Stimulated activated CD4-positive, alpha-beta T cell treated with anti-CD3 and anti-CD28 coated beads, Interleukin-12 subunit alpha, Interleukin-12 subunit beta, amount 100 ng/mL, for 4 hours (primary cell): ENCODE data around the gene FSTL3.
"Not testable (repeated sequence)": the region's sequence is repeated elsewhere in the genome, so short reads cannot be mapped to it uniquely, and the experiment has no call there.

Experiments used
- DNase-seq: peaks from one replicate; pipeline ENCODE4 v3.0.0-alpha.2; 2020

Gene FSTL3

DNA sequence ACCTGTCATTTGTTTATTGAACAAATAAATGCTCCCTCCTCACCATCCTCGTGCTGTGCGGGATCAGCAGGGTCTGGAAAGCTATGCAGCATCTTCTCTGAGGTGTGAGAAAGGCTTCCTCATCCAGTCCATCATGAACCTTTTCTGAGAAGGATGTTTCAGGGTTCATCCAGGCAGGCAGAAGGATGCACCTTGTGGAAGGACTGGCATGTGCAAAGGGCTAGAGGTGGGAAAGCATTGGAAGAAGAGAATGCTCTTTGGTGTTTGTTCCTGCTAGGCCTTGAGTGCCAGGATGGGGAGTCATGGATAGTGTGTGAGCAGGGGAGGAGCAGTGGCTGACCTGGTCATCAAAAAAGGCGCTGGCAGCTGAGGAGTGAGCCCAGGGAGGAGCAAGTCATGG is 39.2 kb downstream of the FSTL3 start:
- no peak for DNase-seq

DNA sequence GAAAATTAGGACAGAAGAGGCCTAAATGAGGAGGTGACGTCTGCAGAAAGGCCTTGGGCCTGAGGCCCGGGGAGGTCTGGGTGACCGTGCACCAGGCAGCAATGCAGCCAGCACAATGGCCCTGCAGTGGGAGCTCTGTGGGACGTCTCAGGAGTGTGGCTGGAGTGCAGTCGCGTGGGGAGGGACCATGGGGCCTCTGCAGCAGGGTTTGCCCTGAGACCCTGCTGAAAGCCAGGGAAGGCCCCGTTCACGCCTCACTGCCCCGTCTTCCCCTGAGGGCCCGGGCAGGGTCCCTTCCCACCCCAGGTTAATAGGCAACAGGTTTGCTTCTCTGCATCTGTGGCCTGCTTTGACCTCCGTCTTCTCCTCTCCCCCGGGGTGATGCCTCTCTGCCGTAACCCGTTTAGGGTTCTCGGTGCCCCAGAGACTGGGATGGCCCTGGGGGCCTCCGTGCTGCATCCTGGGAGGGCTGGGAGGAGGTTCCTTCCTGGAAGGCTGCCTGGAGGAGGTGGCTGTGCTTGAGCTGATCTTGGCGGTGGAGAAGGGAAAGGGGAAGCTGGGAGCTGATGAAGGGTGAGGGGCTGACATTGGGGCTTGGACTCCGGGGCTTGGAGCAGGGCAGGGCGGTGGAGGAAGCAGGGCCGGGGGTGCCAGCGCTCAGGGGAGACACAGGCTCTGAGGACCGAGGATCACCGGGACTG is 42.2 kb downstream of the FSTL3 start:
- no peak for DNase-seq

DNA sequence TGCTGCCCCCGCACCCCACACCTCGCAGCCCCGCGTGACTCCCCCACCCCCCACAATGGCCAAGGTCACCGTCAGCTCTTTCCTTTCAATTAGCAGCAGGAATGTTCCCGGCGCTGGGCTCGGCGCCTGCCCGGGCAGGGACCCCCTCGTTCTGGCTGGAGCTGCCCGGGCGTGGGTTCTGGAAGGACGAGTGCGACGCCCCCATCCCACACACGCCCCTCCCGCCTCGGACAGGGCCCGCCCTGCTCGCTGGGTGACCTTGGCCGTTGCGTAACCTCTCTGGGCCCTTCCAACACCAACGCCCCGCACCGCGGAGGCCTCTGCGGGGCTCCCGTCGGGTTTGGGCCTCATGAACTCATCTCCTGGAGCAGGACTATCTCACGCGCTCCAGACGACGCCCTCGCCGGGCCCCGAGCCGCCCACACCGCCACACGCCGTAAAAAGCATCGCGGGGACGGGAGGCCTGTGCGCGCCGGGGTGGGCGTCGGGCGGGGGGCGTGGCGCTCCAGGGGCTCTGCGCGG is 42.9 kb downstream of the FSTL3 start:
- no peak for DNase-seq

DNA sequence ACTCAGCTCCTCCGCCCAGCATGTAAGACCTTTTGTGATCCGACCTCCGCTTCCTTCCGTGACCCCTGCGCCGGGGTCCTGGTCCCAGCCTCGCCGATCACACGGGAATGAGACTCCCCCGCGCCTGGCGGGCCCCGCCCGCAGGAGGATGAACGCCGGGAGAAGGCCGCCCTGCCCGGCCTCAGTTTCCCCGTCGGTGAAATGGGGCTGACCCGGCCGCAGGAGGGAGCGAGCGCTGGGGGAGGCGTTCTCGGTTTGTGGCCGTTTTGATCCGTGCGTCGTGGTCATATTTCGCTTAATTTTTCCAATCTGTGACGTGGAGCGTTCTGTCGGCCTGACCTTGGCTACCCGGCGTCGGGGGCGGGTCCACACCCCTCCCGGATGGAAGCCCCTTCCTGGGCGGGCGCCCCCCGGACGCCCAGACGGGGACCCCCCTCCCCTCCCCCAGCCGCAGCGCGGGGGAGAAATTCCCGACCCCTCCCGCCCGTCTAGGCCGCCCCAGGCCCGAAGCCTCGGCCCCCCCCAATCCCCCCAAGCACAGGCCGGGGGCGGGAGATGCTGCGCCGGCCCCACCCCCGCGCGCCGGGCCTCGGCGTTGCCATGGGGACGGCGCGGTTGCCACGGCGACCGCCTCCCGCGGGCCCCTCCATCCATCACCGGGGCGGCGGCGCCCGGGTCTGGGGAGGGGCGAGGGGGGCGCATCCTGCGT is 43.6 kb downstream of the FSTL3 start:
- DNase-seq = no peak

DNA sequence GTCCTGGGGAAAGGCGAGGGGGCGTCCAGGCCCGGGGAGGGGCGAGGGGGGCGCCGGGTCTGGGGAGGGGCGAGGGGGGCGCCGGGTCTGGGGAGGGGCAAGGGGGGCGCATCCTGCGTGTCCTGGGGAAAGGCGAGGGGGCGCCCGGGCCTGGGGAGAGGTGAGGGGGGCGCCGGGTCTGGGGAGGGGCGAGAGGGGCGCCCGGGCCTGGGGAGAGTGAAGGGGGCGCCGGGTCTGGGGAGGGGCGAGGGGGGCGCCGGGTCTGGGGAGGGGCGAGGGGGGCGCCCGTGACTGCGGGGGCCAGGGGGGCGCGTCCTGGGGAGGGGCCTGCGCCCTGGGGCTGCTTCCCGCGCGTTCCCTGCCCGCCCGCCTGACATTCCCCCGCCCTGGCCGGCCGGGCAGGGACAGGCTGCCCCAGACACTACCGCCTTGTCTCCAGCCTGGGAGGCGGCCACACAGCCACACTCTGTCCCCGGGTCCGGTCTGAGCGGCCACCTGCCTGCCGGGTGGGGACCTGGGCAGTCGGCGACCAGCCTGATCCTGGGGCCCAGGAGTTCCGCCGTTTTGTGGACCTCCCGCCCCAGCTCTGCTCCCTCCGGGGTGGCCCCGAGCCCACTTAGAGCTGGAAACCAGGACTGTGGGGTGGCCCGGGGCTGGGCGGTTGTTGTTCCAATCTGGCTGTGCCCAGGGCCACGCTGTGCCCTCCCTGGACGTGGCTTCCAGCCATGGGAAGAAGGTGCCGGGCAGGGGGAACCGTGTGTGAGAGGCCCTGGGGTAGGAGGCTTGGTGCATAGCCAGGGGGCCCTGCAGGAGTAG is 44.4 kb downstream of the FSTL3 start:
- no peak for DNase-seq

DNA sequence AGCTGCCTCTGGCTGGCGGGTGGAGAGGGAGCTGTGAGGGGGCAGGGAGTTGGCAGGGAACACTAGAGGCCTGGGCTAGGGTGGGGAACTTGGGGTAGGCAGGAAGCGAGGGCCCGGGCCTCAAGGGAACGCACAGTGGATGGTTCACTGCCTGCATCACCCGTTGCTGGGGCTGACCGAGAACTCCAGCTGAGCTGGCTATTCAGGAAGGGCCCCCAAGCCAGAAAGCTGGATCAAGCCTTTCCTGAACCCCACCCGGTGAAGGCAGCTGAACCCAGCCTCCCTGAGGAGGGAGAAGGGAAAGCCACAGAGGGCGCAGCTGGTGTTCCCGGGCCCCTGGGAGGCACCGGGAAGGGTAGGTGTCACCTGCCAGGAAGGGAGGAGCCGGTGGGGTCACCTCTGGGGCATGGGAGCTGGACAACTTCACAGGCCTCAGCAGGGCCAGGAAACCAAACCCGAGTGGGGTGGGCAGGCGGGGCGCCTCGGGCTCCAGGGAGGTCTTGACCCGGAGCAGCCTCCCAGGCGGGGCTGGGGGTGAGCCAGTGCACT is 46.4 kb downstream of the FSTL3 start:
- DNase-seq = no peak

DNA sequence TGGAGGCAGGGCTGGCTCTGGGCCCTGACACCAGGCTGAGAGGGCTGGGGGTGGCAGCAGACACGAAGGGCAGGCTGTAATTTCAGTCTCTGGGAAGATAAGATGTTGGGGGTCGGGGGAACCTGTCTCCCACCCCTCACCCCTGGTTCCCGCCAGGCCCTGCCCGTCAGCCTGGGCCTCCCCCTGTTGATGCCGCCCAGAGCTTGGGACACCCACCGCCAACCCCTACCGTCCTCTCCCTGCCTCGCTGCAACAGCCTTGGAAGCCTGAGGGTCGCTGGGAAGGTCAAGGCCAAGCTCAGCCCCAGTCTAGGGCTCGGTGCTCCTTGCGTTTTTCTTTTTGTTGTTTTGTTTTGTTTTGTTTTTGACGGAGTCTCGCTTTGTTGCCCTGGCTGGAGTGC is 47.1 kb downstream of the FSTL3 start:
- no peak for DNase-seq

DNA sequence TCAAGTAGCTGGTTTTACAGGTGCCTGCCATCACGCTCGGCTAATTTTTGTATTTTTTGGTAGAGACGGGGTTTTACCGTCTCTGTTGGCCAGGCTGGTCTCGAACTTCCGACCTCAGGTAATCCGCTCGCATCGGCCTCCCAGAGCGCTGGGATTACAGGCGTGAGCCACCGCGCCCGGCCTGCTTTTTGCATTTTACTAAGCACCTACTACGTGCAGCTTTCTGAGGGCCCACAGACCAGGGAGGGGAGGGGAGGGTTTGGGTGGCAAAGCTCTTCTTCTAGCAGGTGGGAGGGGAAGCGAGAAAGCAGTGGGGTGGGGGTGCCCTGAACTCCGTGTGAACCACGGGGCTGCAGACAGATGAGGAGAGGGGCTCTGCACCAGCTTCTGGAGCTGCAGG is 47.5 kb downstream of the FSTL3 start:
- DNase-seq = no peak

DNA sequence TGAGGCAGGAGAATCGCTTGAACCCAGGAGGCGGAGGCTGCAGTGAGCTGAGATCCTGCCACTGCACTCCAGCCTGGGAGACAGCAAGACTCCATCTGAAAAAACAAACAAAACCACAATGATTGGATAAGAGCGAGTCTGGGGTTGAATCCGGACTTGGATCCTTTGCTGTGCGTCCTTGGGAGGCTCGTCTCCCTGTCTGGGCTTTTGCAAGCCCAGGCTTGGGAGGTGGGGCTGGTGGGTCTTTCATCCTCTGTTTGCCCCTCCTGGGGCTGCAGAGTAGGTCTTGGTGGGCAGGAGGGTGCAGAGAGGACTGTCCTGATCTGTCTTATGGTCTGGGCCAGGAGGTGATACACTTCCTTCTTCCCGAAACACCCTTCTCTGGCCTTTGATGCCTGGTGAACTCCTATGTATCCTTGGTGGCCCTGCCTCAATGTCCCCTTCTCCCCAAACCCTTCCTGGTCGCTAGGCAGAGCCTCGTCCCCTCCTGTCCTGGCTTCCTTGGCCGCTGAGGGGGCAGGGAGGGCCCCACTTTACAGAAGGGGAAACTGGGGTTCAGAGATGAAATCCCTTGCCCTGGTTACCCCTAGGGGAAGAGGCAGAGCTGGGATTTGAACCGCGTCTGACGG is 49.4 kb downstream of the FSTL3 start:
- DNase-seq = no peak

DNA sequence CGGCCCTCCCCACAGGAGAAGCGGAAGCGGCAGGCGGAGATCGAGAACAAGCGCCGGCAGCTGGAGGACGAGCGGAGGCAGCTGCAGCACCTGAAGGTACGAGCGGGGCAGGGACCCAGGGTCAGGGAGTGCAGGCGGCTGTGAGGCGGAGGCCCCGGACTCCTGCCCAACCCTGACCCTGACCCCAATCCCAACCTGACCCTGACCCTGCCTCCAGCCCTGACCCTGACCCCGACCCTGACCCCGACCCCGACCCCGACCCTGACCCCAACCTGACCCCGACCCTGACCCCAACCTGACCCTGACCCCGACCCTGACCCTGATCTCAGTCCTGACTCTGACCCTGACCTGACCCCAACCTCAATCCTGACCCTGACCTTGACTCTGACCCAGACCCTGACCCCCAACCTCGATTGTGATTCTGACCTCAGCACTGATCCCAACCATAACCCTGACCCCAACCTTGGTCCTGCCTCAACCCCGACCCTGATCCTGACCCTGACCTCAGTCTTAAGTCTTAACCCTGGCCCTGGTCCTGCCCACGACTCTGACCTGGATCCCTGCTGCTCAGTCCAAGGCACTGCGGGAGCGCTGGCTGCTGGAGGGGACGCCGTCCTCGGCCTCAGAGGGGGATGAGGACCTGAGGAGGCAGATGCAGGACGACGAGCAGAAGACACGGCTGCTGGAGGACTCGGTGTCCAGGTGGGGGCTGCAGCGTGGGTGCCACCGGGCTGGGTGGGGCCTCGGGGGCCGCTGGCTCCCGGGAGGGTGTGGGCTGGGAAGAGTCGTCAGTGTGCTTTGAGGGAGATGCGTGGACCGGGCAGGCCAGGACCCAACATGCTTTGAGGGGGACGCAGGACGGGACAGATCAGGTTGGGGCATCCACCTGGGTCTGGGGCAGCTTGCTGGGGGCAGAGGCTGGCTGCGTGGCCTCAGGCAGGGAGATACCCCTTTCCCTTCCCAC is 51.1 kb downstream of the FSTL3 start:
- DNase-seq = no peak

DNA sequence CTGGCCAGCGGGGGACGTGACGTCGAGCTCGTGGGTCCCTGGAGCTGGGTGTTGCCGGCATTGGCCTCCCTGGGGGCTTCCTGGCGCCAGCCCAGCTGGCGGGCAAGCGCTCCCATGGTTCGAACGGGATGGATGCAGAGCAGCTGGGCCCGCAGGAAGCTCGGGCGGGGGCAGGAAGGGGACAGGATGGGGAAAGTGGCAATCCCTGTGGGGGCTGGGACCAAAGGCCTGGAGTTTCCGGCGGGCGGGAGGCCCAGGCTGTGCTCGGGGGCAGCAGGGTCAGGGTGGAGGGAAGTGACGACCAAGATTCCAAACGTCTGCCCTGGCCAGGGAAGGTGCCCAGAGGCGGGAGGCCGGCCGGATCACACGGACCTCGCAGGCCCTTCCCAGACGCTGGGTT is 51.8 kb downstream of the FSTL3 start:
- no peak for DNase-seq

DNA sequence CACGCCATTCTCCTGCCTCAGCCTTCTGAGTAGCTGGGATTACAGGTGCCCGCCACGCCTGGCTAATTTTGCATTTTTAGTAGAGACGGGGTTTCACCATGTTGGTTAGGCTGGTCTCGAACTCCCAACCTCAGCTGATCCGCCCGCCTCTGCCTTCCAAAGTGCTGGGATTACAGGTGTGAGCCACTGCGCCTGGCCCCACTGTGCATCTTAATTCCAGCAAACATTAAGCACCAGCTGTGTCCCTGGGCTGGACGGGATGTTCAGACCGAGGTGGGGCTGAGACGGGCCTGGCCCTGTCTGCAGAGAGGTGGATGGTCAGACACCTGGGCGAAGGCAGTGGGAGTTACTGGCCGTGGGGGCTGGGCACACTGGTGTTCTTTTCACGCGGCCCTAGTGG is 53.4 kb downstream of the FSTL3 start:
- DNase-seq = not testable (repeated sequence)

DNA sequence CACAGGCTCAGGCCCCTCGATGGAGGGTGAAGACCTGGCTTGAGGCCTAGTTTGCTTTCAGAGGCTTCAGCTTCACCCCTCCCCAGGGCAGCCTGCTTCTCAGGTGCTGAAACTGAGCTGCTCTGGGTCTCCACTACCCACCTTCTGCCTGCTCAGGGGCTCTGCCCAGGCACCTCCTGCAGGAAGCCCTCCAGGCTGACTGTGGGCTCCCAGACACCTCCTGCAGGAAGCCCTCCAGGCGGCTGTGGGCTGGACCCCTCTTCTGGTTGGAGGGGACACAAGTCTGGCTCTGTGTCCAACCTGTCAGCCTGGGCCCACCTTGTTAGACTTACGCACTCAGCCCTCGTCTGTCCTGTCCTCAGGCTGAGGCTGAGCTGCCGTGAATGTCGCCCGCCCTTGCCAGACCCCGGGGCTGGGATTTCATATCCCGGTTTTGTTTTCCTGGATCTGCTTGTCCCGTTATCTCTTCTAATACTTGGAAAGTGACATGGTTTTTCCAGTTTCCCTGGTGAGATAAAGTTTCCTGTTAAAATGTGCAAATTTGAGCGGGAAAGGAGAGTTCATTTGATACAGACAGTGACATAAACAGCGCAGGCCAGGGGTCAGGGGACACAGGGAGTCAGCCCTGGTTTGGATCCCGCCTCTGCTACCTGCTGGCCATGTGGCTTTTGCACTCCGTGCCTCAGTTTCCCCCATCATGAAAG is 53.9 kb downstream of the FSTL3 start:
- no peak for DNase-seq

DNA sequence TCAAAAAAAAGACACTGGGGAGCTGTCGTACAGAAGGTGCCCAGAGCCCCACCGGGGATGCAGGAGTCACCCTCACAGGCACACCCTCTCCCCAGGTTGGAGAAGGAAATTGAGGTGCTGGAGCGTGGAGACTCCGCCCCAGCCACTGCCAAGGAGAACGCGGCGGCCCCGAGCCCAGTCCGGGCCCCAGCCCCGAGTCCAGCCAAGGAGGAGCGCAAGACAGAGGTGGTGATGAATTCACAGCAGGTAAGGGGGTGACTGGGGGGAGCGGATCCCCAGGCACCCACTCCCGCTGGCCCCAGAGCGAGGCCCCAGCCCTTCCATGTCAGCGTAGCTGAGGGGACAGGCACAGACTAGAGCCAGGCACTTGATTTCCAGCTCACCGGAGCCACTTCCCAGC is 54.8 kb downstream of the FSTL3 start:
- DNase-seq = no peak

DNA sequence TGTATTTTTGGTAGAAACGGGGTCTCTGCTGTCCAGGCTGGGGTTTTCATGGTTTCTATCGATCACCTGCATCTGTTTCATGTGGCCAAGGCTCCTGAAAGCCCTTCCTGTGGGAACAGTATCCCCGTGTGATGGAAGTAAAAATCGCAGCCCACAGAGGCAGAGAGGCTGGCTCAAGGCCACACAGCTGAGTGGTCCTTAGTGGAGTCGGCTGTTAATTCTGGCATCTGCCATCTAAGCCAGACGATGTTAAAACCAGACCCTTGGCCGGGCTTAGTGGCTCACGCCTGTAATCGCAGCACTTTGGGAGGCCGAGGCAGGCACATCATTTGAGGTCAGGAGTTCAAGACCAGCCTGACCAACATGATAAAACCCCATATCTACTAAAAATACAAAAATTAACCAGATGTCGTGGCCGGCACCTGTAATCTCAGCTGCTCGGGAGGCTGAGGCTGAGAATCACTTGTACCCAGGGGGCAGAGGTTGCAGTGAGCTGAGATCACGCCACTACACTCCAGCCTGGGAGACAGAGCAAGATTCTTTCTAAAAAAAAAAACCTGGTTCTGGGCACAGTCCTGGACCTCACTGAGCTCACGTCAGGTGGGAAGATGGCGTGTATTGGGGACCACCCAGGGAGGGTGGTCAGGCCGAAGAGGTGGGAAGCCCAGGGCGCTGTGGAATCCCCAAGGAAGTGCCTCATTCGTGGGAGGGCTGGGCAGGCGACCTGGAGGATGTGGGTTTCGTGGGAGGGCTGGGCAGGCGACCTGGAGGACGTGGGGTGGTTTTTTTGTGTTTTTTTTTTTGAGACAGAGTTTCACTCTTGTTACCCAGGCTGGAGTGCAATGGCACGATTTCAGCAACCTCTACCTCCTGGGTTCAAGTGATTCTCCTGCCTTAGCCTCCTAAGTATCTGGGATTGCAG is 56.2 kb downstream of the FSTL3 start:
- no peak for DNase-seq
